DMS79 (cell line): ENCODE results near the gene ZNF793.
A peak's percentile ranks its signal among the peaks of the same experiment; 100 is the strongest.

Experiments
- DNase-seq: peaks from one replicate; lab custom pipeline; 2025; lab: John Stamatoyannopoulos, UW

ZNF793 gene

GRCh38 chr19:37506387-37507166 lies at the start of gene ZNF793:
ZNF793 (plus strand) TSS chr19:37506939; CDS start chr19:37523440, 16,501 bp downstream.
- peak; percentile 90 for DNase-seq

GRCh38 chr19:37466277-37466797 lies 40.4 kb upstream of the ZNF793 start:
- no peak for DNase-seq

- peak; percentile 89 for DNase-seq
Measured at GRCh38 chr19:37466798-37467607, 39.7 kb upstream of the ZNF793 start, which contains the start of gene ZNF569. ZNF569 (minus strand) TSS chr19:37467444; CDS start chr19:37444921, 22,523 bp downstream.

GRCh38 chr19:37467608-37468090 lies 39.1 kb upstream of the ZNF793 start:
- DNase-seq: no peak

GRCh38 chr19:37468961-37469777 lies 37.6 kb upstream of the ZNF793 start, which contains the start of gene ZNF570:
ZNF570 (plus strand) TSS chr19:37469356; CDS start chr19:37470355, 999 bp downstream.
- peak; percentile 81 for DNase-seq

GRCh38 chr19:37470216-37470615 lies 36.5 kb upstream of the ZNF793 start:
- no peak for DNase-seq

- DNase-seq: no peak
Measured at GRCh38 chr19:37472165-37472564, 34.6 kb upstream of the ZNF793 start.

GRCh38 chr19:37484406-37485168 lies 22.2 kb upstream of the ZNF793 start:
- DNase-seq: no peak

- DNase-seq: no peak
Measured at GRCh38 chr19:37492213-37492612, 14.5 kb upstream of the ZNF793 start.

- no peak for DNase-seq
Measured at GRCh38 chr19:37505958-37506386, 767 bp upstream of the ZNF793 start.

- no peak for DNase-seq
Measured at GRCh38 chr19:37507167-37507464, 377 bp downstream of the ZNF793 start.

GRCh38 chr19:37511186-37511585 lies 4.4 kb downstream of the ZNF793 start:
- DNase-seq: no peak

GRCh38 chr19:37511821-37512220 lies 5.1 kb downstream of the ZNF793 start:
- DNase-seq: no peak

GRCh38 chr19:37513397-37513796 lies 6.7 kb downstream of the ZNF793 start:
- no peak for DNase-seq

- no peak for DNase-seq
Measured at GRCh38 chr19:37519890-37520289, 13.2 kb downstream of the ZNF793 start.

GRCh38 chr19:37537391-37537947 lies 30.7 kb downstream of the ZNF793 start:
- no peak for DNase-seq

- DNase-seq: no peak
Measured at GRCh38 chr19:37551129-37551993, 44.6 kb downstream of the ZNF793 start.

GRCh38 chr19:37563518-37563917 lies 56.8 kb downstream of the ZNF793 start:
- DNase-seq: no peak

- DNase-seq: no peak
Measured at GRCh38 chr19:37564624-37565369, 58.1 kb downstream of the ZNF793 start.
